Measurements from ENCODE around the gene PARP3. TPM values are rescaled to one million over a fixed set of nuclear protein-coding genes. Genes with fewer than 3 reads are reported as not detected.

PARP3 gene
- total and polyA plus RNA-seq, 9 of the 15 experiments (the other 6 are each of a cell fraction or from before 2014, with no cell fraction given): 0.46 to 6.6 (median 4.5) TPM

DNA sequence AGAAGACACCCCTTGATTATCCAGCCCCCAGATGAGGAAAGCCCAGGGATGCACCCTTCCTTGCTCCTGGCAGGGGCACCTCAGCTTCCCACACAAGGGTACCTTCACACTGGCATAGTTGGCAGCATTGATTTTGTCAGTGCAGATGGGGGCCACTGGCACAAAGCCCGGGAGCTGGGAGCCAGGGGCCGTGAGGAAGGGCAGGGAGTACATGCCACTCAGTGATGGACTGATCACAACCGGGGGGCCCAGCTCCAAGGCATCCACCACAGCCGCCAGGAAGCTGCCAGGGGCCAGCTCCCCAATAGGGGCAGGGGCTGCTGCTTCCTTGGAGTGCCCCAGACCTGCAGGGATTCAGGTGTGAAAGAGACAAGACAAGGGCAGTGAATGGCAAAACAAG is 27.7 kb downstream of the PARP3 start (continued):
- TF ChIP-seq, protein P1, sequence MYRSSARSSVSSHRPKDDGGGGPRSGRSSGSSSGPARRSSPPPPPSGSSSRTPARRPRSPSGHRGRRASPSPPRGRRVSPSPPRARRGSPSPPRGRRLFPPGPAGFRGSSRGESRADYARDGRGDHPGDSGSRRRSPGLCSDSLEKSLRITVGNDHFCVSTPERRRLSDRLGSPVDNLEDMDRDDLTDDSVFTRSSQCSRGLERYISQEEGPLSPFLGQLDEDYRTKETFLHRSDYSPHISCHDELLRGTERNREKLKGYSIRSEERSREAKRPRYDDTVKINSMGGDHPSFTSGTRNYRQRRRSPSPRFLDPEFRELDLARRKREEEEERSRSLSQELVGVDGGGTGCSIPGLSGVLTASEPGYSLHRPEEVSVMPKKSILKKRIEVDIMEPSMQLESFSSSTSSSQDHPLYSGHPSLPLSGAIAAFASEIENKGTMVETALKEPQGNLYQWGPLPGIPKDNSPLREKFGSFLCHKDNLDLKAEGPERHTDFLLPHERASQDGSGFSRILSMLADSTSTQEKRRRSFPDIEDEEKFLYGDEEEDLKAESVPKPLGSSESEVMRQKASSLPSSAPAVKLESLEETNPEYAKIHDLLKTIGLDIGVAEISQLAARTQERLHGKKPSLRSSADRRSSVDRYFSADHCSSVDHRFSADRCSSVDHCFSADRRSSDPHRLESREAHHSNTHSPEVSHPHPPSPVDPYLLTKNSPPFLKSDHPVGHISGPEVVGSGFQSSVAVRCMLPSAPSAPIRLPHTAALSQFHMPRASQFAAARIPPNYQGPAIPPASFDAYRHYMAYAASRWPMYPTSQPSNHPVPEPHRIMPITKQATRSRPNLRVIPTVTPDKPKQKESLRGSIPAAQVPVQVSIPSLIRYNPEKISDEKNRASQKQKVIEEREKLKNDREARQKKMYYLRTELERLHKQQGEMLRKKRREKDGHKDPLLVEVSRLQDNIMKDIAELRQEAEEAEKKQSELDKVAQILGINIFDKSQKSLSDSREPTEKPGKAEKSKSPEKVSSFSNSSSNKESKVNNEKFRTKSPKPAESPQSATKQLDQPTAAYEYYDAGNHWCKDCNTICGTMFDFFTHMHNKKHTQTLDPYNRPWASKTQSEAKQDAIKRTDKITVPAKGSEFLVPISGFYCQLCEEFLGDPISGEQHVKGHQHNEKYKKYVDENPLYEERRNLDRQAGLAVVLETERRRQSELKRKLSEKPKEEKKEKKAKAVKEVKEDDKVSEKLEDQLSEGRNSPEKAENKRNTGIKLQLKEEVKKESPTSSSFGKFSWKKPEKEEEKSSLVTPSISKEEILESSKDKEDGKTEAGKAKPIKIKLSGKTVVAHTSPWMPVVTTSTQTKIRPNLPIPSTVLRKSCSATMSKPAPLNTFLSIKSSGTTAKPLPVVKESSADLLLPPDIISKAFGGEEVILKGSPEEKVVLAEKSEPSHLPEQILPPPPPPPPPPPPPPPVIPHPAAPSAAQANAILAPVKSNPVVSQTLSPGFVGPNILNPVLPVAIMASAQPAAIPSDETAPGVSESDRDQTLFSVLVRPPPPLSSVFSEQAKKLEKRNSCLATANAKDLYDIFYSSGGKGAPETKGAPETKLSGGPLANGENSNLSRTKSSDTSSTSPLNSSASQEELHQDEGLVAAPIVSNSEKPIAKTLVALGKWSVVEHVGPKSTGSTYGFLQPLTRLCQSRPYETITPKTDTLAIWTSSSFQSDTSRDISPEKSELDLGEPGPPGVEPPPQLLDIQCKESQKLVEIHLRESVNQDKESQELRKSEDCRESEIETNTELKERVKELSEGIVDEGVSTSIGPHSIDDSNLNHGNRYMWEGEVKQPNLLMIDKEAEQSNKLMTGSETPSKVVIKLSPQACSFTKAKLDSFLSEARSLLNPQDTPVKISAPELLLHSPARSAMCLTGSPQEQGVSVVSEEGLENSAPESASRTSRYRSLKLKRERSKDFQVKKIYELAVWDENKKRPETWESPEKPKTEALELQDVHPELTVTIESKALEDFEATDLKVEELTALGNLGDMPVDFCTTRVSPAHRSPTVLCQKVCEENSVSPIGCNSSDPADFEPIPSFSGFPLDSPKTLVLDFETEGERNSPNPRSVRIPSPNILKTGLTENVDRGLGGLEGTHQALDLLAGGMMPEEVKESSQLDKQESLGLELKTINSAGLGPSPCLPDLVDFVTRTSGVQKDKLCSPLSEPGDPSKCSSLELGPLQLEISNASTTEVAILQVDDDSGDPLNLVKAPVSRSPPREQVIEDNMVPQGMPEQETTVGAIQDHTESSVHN (IDR thresholded peaks at IDR 0.05; ENCODE audit: borderline replicate concordance in 1 of 2, low read depth in 1 of 2): no peak
